ENCODE data around the gene CRIM1.

DNA sequence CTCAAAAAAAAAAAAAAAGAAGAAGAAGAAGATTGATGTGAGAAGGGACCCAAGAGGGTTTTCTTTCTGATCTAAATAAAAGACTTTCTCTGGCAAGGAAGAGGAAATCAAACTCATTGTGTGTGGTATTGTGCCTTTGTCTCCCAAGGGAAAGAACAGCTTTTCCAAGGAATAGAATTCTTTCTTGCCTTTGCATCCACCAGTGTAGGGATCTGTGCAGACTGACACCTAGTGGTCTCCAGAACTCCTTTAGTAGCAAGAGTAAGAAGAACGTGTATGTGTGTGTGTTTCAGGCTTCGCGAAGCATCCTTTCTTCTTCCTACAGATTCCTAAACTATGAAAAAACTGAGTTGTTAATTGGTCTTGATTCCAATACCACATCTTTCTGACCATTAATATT, 33.5 kb upstream of the CRIM1 start:
- TF ChIP-seq CTCF (IDR thresholded peaks at IDR 0.05), result peak in 2 of 6 experiments; percentile 8 to 24
- TF ChIP-seq POLR2A (IDR thresholded peaks at IDR 0.05), result no peak
